Liver (tissue), 9 donors: ENCODE results near the gene CST3. TPM values are rescaled to one million over a fixed set of nuclear protein-coding genes. Genes with fewer than 3 reads are reported as not detected.
"Not testable (repeated sequence)": the region's sequence is repeated elsewhere in the genome, so short reads cannot be mapped to it uniquely, and the experiment has no call there.

ENCODE experiments used
- DNase-seq: peaks from one replicate; pipeline ENCODE4 v3.0.0-alpha.2; 2017; ENCODE audit warnings: low spot score
- H3K27ac ChIP-seq, 2 donors: one replicate each; pipeline ENCODE4 v1.7.0; 2013; ENCODE audit warnings: inconsistent platforms in 2 of 2, low read length in 2 of 2, control low read depth in 1 of 2, low read depth in 1 of 2, mild to moderate bottlenecking in 1 of 2
- H3K27me3 ChIP-seq, 4 donors: one replicate each; pipeline versions ENCODE4 v1.6.1 to v1.7.0; 2013; ENCODE audit warnings: low read length in 3 of 4, inconsistent platforms in 1 of 4, mild to moderate bottlenecking in 1 of 4, moderate library complexity in 1 of 4; ENCODE audit not compliant: control insufficient read depth in 4 of 4, insufficient read depth in 4 of 4
- H3K36me3 ChIP-seq, 4 donors: one replicate each; pipeline versions ENCODE4 v1.6.1 to v1.7.0; 2013; ENCODE audit warnings: low read length in 3 of 4, mild to moderate bottlenecking in 3 of 4, low read depth in 1 of 4, moderate library complexity in 1 of 4; ENCODE audit not compliant: control insufficient read depth in 4 of 4, insufficient read depth in 3 of 4
- H3K4me1 ChIP-seq, 4 donors: one replicate each; pipeline versions ENCODE4 v1.6.1 to v1.7.0; 2013; ENCODE audit warnings: low read length in 3 of 4, mild to moderate bottlenecking in 3 of 4, moderate library complexity in 1 of 4; ENCODE audit not compliant: control insufficient read depth in 4 of 4, insufficient read depth in 4 of 4
- H3K4me3 ChIP-seq, 3 donors: one replicate each; pipeline versions ENCODE4 v1.6.1 to v1.7.0; 2013; ENCODE audit warnings: low read length in 3 of 3, control low read depth in 1 of 3, low read depth in 1 of 3, mild to moderate bottlenecking in 1 of 3
- H3K9ac ChIP-seq, 2 donors: one replicate each; pipeline ENCODE4 v1.7.0; 2013; ENCODE audit warnings: low read length in 2 of 2, mild to moderate bottlenecking in 2 of 2, moderate library complexity in 2 of 2, control low read depth in 1 of 2, low read depth in 1 of 2
- H3K9me3 ChIP-seq, 4 donors: one replicate each; pipeline versions ENCODE4 v1.6.1 to v1.7.0; 2013; ENCODE audit warnings: low read length in 3 of 4; ENCODE audit not compliant: control insufficient read depth in 4 of 4
- FOXA1 ChIP-seq: IDR thresholded peaks from 2 replicates; pipeline ENCODE4 v1.6.1; 2016; ENCODE audit warnings: antibody characterized with exemption
- FOXA2 ChIP-seq: IDR thresholded peaks from 2 replicates; pipeline ENCODE4 v1.6.1; 2016; ENCODE audit warnings: antibody characterized with exemption
- HNF4A ChIP-seq, 2 donors: conservative IDR thresholded peaks; 2 replicates each; pipeline ENCODE4 v1.6.1; 2016; ENCODE audit warnings: antibody characterized with exemption in 2 of 2, mild to moderate bottlenecking in 2 of 2
- HNF4G ChIP-seq: IDR thresholded peaks from 2 replicates; pipeline ENCODE4 v1.6.1; 2016; ENCODE audit warnings: antibody characterized with exemption
- JUND ChIP-seq, 2 donors: IDR thresholded peaks; 2 replicates each; pipeline ENCODE4 v1.6.1; 2016; ENCODE audit warnings: antibody characterized with exemption in 2 of 2
- NR2F2 ChIP-seq: IDR thresholded peaks from 2 replicates; pipeline ENCODE4 v1.6.1; 2016; ENCODE audit warnings: antibody characterized with exemption
- RAD21 ChIP-seq, 2 donors: IDR thresholded peaks; 2 replicates each; pipeline ENCODE4 v1.6.1; 2016; ENCODE audit warnings: antibody characterized with exemption in 2 of 2, mild to moderate bottlenecking in 2 of 2
- RXRA ChIP-seq, 2 donors: IDR thresholded peaks; 2 replicates each; pipeline ENCODE4 v1.6.1; 2017 to 2018; ENCODE audit warnings: antibody characterized with exemption in 2 of 2, mild to moderate bottlenecking in 1 of 2
- SP1 ChIP-seq: IDR thresholded peaks from 2 replicates; pipeline ENCODE4 v1.6.1; 2018; ENCODE audit warnings: antibody characterized with exemption, mild to moderate bottlenecking
- TAF1 ChIP-seq: conservative IDR thresholded peaks from 2 replicates; pipeline ENCODE4 v1.6.1; 2016; ENCODE audit warnings: antibody characterized with exemption, mild to moderate bottlenecking
- YY1 ChIP-seq: IDR thresholded peaks from 2 replicates; pipeline ENCODE4 v1.6.1; 2016; ENCODE audit warnings: antibody characterized with exemption, mild to moderate bottlenecking
- WGBS: extraction: QIAGEN DNeasy Blood & Tissue Kit; methylation state at CpG from one replicate; pipeline ENCODE4 v1.1.7; 2013; 5-methylcytosine and 5-hydroxymethylcytosine counted together
- polyA plus RNA-seq, 2 donors: library from polyadenylated mRNA; stranded (reverse) in 1 of 2; unstranded in 1 of 2; fragments of 200-250 nt in 1 of 2; fragments of >200 nt in 1 of 2; fragmentation: Nextera tagmentation in 1 of 2; extraction: Ambion mirVana in 1 of 2; gene quantifications; one replicate each; pipeline versions ENCODE4 v1.2.1 to v1.2.3, GENCODE V29; 2013 to 2015
- total RNA-seq, 2 donors: library from RNA; depleted of rRNA; stranded (reverse); fragments of >200 nt; gene quantifications; one replicate each; pipeline ENCODE4 v1.2.3, GENCODE V29; 2014
- TF ChIP-seq, protein P1 (sequence below): IDR thresholded peaks from 2 replicates; pipeline ENCODE4 v1.6.1; 2016; ENCODE audit warnings: antibody characterized with exemption, mild to moderate bottlenecking
- TF ChIP-seq, protein P2 (sequence below): IDR thresholded peaks from 2 replicates; pipeline ENCODE4 v1.6.1; 2016; ENCODE audit warnings: antibody characterized with exemption
- TF ChIP-seq, protein P3 (sequence below): fragments of 150-350 bp; IDR thresholded peaks from 2 replicates; pipeline ENCODE4 v1.5.1; 2017; ENCODE audit warnings: improper control_type of control experiment, low read depth, low read length; ENCODE audit not compliant: missing input control
- TF ChIP-seq, protein P4 (sequence below): IDR thresholded peaks from 2 replicates; pipeline ENCODE4 v1.6.1; 2016; ENCODE audit warnings: antibody characterized with exemption
- donor health status: healthy.
- donor health status: healthy.
- donor health status: healthy.
- donor health status: healthy.
- donor health status: healthy.

CST3 gene
- total and polyA plus RNA-seq, 4 donors = 153 to 1,712 (median 513) TPM

DNA sequence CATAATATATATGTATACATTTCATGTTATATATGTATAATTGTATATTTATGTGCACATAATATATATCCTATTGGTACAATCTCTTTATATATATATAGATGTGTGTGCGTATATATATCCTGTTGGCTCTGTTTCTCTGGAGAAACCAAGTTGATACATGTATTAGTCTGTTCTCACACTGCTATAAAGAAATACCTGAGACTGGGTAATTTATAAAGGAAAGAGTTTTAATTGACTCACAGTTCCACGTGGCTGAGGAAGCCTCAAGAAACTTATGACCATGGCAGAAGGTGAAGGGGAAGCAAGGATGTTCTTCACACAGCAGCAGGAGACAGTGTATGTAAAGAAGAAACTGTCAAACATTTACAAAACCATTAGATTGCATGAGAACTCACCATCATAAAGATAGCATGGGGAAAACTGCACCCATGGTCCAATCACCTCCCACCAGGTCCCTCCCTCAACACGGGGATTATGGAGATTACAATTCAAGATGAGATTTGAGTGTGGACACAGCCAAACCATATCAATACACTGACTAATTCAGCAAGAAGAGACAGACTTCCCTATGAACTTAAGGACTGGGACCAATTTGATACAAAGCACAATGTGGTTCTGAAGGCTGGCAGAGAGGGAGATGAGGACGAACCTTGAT, 14.0 kb downstream of the CST3 start (continued):
- TF ChIP-seq, protein P1, sequence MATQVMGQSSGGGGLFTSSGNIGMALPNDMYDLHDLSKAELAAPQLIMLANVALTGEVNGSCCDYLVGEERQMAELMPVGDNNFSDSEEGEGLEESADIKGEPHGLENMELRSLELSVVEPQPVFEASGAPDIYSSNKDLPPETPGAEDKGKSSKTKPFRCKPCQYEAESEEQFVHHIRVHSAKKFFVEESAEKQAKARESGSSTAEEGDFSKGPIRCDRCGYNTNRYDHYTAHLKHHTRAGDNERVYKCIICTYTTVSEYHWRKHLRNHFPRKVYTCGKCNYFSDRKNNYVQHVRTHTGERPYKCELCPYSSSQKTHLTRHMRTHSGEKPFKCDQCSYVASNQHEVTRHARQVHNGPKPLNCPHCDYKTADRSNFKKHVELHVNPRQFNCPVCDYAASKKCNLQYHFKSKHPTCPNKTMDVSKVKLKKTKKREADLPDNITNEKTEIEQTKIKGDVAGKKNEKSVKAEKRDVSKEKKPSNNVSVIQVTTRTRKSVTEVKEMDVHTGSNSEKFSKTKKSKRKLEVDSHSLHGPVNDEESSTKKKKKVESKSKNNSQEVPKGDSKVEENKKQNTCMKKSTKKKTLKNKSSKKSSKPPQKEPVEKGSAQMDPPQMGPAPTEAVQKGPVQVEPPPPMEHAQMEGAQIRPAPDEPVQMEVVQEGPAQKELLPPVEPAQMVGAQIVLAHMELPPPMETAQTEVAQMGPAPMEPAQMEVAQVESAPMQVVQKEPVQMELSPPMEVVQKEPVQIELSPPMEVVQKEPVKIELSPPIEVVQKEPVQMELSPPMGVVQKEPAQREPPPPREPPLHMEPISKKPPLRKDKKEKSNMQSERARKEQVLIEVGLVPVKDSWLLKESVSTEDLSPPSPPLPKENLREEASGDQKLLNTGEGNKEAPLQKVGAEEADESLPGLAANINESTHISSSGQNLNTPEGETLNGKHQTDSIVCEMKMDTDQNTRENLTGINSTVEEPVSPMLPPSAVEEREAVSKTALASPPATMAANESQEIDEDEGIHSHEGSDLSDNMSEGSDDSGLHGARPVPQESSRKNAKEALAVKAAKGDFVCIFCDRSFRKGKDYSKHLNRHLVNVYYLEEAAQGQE = no peak
- no peak for TF ChIP-seq RXRA (IDR thresholded peaks at IDR 0.05)

DNA sequence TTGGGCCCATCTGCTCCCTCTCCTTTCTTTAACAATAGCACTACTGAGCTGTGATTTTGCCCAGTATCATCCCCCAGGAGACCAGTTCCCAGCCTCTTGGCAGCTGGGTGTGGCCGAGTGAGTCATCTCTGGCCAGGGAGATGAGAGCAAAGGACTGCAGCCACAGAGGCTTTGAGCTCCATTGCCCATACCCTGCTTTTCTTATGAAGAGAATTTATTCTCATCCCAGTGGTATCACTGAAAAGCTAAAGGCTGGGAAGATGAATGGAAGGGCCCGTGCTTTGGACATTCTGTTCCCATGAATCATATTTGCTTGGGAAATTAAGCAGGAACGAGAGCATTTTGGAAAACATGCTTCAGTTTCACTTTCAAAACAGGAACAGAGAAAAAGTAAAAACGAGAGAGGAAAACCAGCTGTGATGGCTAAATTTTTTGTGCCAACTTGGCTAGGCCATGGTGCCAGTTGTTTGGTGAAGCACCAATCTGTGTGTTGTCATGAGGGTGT, 14.9 kb downstream of the CST3 start:
- Histone ChIP-seq H3K4me3 (peak overlapping the region; percentile 4 to 43 (median 12)), H3K36me3 (no peaks in the 10 kb centered on the region), H3K27ac (peak overlapping the region; percentile 15 to 73), H3K9me3 (no peaks in the 10 kb centered on the region), H3K27me3 (no peaks in the 10 kb centered on the region), H3K4me1 (peaks cover 0 to 3% (median 0%) of the 10 kb centered on the region in 4 donors), H3K9ac (peak overlapping the region in 1 of 2 donors; percentile 32)
- WGBS = 13% methylated on average over 4 of the region's 4 CpGs
- no peak for DNase-seq
- TF ChIP-seq RXRA (IDR thresholded peaks at IDR 0.05) (peak in 1 of 2 donors; percentile 8), RAD21 (IDR thresholded peaks at IDR 0.05) (no peak), JUND (IDR thresholded peaks at IDR 0.05) (peak; percentile 98 to 99), FOXA1 (no peak), NR2F2 (peak; percentile 38), FOXA2 (no peak), SP1 (peak; percentile 80), YY1 (peak; percentile 40), HNF4A (conservative IDR thresholded peaks at IDR 0.05) (no peak), TAF1 (no peak), HNF4G (no peak)
- TF ChIP-seq, protein P1 = no peak
- TF ChIP-seq, protein P2, sequence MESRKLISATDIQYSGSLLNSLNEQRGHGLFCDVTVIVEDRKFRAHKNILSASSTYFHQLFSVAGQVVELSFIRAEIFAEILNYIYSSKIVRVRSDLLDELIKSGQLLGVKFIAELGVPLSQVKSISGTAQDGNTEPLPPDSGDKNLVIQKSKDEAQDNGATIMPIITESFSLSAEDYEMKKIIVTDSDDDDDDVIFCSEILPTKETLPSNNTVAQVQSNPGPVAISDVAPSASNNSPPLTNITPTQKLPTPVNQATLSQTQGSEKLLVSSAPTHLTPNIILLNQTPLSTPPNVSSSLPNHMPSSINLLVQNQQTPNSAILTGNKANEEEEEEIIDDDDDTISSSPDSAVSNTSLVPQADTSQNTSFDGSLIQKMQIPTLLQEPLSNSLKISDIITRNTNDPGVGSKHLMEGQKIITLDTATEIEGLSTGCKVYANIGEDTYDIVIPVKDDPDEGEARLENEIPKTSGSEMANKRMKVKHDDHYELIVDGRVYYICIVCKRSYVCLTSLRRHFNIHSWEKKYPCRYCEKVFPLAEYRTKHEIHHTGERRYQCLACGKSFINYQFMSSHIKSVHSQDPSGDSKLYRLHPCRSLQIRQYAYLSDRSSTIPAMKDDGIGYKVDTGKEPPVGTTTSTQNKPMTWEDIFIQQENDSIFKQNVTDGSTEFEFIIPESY = no peak
- TF ChIP-seq, protein P3, sequence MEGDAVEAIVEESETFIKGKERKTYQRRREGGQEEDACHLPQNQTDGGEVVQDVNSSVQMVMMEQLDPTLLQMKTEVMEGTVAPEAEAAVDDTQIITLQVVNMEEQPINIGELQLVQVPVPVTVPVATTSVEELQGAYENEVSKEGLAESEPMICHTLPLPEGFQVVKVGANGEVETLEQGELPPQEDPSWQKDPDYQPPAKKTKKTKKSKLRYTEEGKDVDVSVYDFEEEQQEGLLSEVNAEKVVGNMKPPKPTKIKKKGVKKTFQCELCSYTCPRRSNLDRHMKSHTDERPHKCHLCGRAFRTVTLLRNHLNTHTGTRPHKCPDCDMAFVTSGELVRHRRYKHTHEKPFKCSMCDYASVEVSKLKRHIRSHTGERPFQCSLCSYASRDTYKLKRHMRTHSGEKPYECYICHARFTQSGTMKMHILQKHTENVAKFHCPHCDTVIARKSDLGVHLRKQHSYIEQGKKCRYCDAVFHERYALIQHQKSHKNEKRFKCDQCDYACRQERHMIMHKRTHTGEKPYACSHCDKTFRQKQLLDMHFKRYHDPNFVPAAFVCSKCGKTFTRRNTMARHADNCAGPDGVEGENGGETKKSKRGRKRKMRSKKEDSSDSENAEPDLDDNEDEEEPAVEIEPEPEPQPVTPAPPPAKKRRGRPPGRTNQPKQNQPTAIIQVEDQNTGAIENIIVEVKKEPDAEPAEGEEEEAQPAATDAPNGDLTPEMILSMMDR = no peak
- TF ChIP-seq, protein P4, sequence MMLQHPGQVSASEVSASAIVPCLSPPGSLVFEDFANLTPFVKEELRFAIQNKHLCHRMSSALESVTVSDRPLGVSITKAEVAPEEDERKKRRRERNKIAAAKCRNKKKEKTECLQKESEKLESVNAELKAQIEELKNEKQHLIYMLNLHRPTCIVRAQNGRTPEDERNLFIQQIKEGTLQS = peak; percentile 56

DNA sequence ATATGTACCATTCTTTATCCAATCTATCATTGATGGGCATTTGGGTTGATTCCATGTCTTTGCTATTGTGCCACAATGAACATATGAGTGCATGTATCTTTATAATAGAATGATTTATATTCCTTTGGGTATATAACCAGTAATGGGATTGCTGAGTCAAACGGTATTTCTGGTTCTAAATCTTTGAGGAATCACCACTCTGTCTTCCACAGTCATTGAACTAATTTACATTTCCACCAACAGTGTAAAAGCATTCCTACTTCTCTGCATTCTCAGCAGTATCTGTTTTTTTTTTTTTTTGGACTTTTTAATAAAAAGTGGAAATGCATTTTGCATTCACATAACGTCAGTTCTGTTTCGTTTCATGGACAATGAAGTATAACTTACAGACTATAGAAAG, 15.4 kb downstream of the CST3 start:
- H3K4me1 ChIP-seq, H3K27me3 ChIP-seq, H3K36me3 ChIP-seq, H3K4me3 ChIP-seq, DNase-seq, H3K9me3 ChIP-seq, H3K9ac ChIP-seq: not testable (repeated sequence)
- peak overlapping the region in 1 of 2 donors; percentile 73 for H3K27ac ChIP-seq
- 79% methylated on average over 3 of the region's 3 CpGs for WGBS
